H1 (cell line): ENCODE data around the gene MYO15B. TPM values are rescaled to one million over a fixed set of nuclear protein-coding genes. Genes with fewer than 3 reads are reported as not detected.

Experiments
- TCF12 ChIP-seq: IDR thresholded peaks from 2 replicates; pipeline ENCODE4 v1.6.1; 2011; ENCODE audit warnings: low read depth, mild to moderate bottlenecking, low read length
- polyA plus RNA-seq, 7 experiments: library from polyadenylated mRNA; depleted of rRNA in 3 of 7; stranded (reverse) in 5 of 7; unstranded in 2 of 7; fragments of >200 nt in 5 of 7; fragments of 200-250 nt in 2 of 7; gene quantifications; 1 replicate in 5 of 7; 2 replicates in 1 of 7; 4 replicates in 1 of 7; pipeline versions ENCODE4 v1.2.1 to v1.2.3, GENCODE V29; 2011 to 2013; ENCODE audit warnings: missing spikeins in 2 of 7, mixed read lengths in 2 of 7
- total RNA-seq: library from RNA; stranded (reverse); fragmentation: NEBNext Ultra II Directional; extraction: Animal tissue kit (Norgen Biotek cat#: 25700); gene quantifications from 2 replicates; pipeline ENCODE4 v1.2.1, GENCODE V29; 2021
- TF ChIP-seq, protein P1 (sequence below), 3 experiments: IDR thresholded peaks; 1 replicate in 2 of 3; 2 replicates in 1 of 3; pipeline versions ENCODE4 v1.5.1 to v1.6.1; 2011; ENCODE audit warnings: low read length in 3 of 3, mild to moderate bottlenecking in 3 of 3, inconsistent platforms in 2 of 3, low read depth in 1 of 3, moderate library complexity in 1 of 3; ENCODE audit not compliant: insufficient read depth in 1 of 3; ENCODE audit errors: control extremely low read depth in 1 of 3

Gene MYO15B
- total and polyA plus RNA-seq, 2 of the 8 experiments (the other 6 are each of a cell fraction or from before 2014, with no cell fraction given): 7.1 to 11.2 TPM

DNA sequence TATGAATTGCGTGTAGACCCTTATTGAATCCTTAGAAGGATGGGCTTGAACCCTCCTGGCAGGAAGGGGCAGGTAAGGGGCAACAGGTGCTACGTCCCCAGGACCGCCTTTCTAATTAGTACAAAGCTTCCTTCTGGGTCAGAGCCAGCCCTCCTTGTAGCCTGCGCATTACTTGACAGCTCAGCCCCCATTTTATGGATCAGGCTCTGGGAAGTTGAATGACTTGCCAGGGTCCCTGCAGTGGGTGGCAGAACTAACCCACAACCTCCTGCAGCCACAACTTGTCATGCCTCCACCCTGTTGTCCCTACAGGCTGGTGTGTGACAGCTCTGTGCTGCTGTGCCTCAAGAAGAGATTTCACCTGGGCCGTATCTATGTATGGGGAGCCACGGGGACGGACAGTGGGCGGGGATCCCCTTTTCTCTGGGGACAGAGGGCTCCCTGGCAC, 2.7 kb downstream of the MYO15B start (continued):
- TF ChIP-seq, protein P1, sequence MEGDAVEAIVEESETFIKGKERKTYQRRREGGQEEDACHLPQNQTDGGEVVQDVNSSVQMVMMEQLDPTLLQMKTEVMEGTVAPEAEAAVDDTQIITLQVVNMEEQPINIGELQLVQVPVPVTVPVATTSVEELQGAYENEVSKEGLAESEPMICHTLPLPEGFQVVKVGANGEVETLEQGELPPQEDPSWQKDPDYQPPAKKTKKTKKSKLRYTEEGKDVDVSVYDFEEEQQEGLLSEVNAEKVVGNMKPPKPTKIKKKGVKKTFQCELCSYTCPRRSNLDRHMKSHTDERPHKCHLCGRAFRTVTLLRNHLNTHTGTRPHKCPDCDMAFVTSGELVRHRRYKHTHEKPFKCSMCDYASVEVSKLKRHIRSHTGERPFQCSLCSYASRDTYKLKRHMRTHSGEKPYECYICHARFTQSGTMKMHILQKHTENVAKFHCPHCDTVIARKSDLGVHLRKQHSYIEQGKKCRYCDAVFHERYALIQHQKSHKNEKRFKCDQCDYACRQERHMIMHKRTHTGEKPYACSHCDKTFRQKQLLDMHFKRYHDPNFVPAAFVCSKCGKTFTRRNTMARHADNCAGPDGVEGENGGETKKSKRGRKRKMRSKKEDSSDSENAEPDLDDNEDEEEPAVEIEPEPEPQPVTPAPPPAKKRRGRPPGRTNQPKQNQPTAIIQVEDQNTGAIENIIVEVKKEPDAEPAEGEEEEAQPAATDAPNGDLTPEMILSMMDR (IDR thresholded peaks at IDR 0.05; ENCODE audit: control extremely low read depth in 1 of 3, insufficient read depth in 1 of 3, low read depth in 1 of 3, low read length in 3 of 3): no peak
- no peak for TF ChIP-seq TCF12
